ENCODE data around the gene ARHGAP10.

The ARHGAP10 gene

DNA sequence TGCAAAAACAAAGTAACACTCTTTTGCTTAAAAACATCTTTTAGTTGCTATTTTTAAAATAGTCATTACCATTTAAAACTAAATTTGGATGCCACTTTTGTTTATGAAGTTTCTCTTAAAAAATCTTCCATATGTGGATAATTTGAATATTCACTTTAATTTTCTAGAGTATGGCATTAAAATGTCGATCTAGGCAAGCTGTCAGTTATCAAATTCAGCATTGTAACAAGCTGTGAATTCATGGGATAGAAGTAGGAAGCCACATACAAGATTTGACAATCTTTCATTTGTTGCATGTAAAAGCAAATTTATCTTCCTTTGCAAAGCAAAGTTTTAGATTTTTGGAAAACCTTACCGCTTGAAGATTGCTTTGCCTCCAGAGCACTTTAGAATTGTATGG, 191.5 kb downstream of the ARHGAP10 start:
- no peak for DNase-seq

DNA sequence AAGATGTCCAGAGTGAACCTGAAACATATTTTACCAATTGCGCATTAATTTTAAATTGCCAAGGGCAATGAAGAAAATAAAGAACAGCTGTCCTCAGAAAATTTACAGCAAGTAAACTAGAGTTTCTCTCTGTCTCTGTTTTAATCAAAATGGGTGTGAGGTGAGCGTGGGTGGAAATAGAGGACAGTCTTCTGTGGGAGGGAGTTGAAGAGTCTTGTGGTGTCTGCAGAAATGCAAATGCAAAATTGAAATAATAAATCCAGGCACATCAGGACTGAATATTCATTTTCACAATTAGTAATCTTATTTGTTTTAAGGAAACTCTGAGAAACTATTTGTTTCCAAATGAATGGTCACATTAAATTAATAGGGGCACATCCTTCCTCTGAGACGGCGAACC, 192.0 kb downstream of the ARHGAP10 start:
- no peak for DNase-seq

DNA sequence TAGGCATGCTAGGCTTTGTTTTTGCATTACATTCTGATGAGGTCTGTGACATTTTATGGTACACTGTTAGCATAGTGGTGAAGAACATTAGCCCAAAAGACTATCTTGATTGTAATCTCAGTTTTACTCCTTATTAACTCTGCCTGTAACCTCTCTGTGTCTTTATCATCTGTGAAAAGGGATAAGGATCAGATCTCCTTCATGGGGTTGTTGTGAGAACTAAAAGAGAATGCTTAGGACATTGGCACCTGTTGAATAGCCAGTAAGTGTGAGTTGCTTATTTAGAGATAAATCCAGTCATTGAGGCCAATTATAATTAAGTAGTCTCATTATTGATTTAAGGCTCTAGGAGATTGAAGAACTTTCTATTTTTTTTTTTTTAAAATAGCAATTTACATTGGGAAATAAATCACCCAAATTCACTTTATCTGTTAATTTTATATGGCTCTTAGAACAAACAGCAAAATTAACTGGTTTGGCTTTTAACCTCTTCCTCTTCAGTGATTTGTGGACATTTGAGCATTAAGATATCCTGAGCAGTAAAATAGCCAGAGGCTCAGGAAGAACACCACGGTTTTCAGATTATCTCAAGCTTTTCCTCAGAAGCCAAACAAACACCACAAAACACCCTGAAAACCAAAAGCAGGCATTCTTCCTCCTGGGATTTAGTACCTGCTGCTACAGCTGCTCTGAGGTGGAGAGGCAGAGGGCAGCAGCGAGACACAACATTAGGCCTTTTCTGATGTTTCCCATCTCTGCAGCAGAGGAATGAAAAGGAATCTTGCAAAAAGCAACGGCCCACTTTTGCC, 192.9 kb downstream of the ARHGAP10 start:
- DNase-seq, result peak; percentile 9

DNA sequence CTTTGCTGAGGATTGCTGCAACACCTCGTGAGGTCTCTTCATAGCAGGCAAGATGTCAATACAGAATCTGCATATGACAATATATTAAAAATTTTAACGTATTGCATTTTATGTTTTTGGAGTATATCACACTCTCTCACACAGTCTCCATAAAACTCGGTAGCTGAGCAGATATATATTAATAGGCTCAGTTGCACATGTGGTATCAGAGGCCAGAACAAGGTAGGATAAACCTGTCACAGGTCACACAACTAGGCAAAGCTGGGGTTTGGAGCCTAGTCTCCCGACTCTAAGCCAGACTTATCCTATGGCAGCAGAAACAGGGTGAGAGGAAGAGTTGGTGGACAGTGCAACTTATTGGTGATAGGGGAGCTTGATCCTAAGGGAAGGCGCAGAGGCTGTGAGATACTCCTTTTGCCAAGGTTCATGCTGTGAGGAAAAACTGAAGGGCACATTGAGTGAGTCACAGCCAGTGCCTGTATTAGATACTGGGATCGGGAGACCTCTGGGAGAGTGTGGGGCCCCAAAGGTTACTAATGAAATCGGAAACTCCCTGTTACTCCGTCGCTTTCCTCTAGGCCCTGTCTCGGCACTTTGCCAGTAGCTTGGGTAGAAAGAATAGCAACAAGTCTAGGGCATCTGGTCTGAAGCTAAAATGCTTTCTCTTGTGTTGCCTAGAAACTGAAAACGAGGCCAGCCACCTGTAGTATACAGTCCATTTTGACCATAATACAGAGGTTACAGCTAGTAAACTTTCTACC, 195.7 kb downstream of the ARHGAP10 start:
- no peak for DNase-seq

DNA sequence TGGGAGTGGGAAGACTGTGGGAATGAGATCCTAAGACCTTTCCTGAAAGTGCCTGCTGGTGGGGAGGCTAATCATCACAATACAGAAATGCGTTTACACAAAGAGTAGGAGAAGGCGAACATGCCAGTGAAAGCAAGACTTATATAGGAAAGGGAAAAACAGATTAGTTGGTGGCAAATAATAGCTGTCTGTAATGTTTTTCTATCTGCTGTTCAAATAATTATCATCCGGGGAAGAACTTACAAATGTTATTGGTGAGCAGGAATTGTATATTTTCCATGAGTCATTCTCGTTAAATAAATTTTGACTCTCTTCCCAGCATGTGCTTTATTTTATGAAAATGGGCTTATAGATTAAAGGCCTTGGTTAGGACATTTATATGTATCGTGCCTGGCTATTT, 196.5 kb downstream of the ARHGAP10 start:
- DNase-seq, result no peak

DNA sequence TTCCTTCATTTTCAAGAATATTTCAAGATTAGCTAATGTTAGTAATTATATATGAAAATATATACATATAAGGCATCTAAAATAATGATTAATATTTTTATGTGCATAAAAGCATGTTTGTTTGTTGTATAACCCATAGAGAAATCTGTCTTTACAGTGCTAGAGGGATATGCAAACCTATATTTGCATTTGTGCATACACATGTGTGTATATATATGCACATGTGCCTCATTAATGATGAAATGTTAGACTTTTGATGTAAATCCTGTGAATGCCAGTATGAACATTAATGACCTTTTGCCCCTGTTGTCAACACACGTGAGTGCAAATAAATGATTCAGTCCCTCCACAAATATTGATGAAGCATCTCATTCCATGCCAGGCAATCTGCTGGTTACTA, 197.9 kb downstream of the ARHGAP10 start:
- DNase-seq, result no peak

DNA sequence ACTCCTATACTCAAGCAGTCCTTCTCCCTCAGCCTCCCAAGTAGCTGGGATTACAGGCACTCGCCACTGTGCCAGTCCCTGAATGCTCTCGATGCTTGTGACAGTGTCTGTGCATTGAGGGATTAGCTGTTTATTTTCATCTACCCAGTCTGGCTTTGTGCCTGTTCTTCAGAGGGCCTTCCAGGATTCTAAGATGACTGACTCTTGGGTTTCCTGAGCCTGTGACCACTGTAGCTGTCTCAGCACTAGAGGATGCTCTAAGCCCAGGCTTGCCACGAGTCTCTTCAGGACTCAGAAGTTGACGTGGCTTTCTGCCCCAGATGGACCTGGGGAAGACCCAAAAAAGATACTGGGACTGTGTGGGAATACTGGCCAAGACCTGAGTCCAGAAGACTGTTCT, 201.4 kb downstream of the ARHGAP10 start:
- peak; percentile 9 for DNase-seq

DNA sequence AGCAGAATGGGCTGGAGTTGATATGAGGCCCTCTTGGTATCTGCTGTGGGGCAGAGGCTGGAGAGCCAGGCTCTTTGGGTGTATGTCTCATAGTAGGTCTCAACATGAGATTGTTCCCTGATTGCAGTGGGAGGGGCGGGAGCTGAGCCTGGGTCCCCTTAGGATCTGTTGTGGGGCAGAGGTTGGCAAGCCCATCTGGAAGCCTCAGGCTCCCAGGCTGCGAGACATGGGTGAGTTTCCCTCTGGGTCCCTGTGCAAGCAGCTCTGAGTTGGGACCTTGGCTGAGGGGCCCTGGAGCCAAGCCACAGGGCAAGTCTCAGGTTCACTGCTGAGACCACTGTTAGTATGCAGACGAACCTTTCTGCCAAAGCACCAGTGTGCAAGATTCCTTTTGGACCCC, 201.9 kb downstream of the ARHGAP10 start:
- no peak for DNase-seq

DNA sequence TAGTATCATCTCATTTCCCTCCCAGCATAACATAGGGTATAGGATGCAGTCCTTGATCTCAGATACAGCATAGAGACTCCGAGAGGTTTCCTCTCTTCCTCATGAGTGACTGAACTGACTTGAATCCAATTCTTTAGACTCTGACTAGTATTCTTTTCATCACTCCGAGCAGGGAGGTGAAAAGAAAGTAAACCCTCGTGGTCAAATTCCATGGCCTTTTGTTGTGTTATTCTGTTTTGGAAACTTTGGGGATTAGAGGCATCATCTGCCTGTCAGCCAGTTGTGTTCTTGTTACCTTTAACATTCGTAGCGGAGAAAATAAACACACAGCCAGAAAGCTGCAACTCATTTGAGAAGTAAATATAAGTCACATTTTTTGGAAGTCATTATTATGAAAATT, 206.6 kb downstream of the ARHGAP10 start:
- no peak for DNase-seq

DNA sequence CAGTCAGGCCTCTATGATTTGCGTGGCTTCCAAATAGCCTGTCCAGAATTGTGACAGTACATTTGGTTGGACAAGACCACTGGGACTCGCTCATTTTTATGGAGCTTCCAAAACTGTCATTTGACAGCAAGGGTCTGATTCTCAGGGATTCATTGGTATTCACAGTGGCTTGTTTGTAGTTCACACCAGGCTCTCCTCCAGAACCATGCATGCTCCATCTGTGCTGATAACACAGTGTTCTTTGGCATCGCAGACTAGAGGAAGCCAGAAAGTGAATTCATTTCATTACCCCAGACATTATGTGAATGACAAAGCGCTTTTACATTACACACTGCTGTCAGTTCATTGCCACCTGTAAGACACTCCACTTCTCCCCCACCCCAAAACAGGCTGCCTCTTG, 208.3 kb downstream of the ARHGAP10 start:
- peak; percentile 31 for DNase-seq

DNA sequence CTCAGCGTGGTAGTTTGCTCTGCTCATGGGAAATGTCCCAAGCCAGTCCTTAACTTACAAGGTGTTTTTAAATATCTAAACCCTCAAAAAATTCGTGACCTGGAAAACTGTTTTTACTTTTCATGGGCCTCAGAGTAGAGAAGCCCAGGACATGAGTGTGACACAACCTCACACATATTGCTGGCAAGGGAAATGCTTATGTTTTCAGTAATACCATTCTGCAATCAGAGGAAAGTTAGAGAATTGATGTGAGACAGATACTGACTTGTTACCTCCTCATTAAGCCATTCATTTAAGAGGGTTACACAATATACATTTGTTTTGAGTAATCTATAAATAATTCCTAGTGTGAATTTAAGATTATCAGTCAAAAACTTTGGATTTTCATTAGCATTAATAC, 209.5 kb downstream of the ARHGAP10 start:
- DNase-seq, result no peak

DNA sequence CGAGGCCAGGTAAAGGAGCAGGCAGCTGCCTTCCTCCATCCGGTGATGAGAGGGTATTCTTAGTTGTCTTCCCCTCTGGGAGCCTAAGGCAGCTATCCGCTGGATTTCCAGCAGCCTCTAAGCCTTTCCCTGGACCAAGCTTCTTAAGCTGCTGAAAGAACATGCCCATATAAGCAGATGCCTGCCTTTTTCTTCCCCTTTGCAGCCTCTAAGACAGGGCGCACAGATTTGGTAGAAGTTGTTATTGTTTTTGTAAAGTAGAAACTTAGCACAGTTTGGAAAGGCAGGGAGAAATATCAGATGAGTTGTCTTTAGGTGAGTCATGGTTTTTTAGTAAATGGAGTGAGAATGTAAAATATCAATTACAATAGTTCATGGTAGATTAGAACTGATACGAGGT, 210.8 kb downstream of the ARHGAP10 start:
- no peak for DNase-seq

DNA sequence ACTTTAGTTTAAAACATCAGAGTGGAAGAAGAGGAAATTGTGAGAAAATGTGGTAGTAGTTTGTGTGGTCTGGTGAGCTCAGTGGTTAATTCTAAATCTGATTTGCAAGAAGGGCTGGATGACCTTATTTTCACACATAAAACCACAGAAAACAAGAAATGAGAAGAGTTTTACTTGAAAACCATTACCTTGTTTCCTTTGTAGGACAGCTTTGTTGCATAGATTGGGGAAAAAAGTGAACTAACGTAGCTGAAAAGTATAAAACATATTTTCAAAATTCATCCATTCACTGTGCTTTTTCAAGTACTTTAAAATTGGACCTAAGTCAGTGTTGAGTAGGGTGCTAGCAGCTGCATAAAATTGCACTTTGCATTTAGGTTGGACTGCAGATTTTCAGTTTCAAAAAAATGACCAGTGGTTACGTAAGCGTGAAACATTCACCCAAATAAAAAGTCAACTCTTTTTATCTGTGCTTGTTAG, 211.3 kb downstream of the ARHGAP10 start:
- peak; percentile 72 for DNase-seq

DNA sequence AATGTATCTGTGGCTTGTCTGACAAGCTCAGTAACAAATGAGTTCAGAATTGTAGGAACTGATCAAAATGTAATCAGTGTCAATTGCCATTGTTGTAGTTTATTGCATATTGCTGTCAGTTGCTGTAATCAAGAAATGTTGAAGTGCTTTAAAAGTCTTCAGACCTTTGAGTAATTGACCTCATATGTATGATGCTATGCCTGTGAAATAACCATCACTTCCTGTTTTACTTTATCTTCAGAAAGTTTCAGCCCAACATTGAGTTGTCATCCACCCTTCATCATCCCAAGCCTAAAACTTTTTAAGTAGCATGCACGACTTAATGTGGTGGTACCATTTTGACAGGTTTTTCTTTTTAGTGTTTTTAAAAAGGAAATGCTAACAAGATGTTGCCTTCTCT, 212.4 kb downstream of the ARHGAP10 start:
- DNase-seq, result peak; percentile 15

DNA sequence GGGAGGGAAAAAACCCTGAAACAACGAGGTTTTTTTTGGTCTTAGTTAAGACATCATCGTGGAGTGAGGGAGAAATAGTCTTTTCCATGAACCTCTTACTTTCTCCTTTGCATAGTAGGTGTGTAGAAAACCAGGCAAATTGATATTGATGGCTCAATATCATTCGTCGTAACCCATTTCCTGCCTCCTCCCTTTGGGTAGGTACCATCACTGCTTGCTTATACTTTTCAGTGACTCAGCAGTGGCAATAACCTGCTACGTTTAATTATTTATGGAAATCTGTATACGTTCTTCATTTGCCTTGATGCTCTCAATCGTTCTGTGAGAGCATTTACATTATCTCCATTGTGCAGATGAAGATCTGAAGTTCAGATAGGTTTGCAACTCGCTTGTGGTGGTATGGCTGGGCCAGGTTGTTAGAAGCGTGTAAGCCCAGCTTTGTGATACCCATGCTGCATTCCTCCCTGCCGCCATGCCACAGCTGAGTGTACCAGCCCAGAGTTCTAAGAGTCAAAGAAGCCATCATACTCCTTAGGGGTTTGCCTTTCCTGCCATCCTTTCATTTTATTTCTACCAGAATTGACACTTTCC, 212.9 kb downstream of the ARHGAP10 start:
- DNase-seq, result no peak

DNA sequence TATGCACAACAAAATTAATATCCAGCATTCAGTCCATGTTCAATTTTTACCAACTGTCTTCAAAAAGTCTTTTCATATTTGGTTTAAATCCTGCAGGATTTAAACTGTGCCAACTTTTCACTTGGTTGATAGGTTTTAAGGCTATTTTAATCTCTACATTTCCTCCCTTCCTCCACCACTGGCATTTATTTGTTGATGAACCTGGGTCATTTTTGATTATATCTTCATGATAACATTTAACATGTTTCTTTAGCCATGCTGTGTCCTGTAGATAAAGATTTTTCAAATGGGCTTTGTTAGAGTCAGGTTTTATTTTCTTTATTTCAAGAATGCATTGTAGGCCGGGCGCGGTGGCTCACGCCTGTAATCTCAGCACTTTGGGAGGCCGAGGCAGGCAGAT, 216.4 kb downstream of the ARHGAP10 start:
- DNase-seq, result no peak

DNA sequence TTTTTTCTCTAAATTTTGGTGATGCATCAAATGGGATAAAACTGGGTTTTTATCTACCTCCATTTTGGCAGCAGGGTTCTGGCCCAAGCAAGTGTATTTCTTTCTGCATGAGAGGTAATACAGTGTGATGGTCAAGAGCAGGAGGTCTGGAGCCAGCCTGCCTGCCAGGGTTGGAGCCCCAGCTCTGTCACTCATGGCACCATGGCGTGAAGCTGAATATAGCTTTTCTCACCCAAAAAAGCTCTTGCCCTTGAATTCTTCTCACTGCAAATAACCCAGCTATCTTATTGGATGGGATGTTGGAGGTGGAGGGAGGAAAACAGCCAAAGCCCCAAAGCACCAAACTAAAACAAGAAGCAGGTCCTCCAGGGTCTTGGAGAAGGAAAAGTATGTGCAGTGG, 218.4 kb downstream of the ARHGAP10 start:
- DNase-seq, result no peak

DNA sequence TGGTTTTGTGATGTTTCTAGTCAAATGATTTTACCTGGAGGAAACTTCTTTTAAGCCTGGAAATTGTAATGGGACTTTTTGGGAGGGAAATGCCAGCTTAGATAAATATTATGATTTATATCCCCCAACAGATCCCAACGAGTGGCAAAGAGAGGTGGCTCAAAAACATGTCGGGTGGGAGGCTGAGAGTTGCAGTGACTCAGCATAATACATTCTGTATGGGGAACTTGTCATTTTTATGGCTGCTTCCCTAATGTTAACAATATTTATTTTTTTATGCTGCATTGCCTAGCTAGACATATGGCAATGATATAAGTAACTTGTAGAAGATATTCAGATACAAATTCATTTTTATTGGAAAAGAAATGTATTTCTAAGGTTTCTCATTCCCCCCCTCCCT, 219.0 kb downstream of the ARHGAP10 start:
- DNase-seq, result no peak

DNA sequence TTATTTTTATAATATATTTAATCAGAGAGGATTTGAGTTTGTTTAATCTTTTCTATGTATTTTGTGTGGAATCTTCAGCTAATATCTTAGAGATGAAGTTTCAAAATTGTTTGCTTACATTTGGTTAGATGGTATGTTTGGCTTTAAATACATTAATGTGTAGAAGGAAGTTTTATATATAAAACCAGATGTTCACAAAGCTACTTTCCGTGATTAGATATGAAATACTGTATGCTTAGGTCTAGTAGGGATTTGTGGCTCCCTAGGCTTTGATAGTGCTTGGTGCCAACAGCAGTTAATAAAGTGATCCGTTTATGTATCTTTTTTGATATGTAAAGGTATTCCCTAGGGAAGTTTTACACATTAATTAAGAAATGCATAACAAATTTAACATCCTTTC, 223.0 kb downstream of the ARHGAP10 start:
- no peak for DNase-seq

DNA sequence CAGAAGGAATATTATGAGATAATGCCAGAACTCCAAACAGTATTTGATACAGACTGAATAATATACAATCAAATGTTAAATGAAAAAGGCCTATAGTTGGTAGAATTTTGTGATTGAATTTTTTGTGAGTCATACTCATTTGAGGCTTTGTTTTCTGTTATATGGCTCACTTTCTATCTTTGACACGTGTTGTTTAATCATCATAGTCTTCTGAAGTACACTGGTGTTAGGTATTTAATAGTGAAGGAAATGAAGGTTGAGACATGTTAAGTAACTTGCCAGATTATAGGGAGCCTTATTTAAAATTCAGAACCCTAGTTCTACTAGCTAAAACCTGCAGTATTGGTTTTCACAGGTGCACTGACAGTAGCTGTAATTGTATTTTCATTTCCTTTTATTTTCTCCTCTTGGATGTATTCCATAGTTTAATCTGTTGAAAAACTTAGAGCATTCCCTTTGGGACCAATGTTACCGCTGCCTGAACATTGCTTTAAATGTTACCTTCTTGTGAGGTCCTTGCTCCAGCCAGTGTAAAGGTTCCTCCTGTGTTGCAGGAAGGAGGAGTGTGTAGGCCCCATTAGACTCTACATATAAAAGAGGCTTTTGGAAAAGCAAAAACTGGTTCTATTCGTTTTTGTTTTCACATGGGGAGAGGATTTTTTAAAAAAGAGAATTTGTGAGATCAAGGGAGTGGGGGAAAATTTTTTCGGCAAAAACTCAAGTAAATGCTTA, 224.1 kb downstream of the ARHGAP10 start:
- DNase-seq, result no peak

DNA sequence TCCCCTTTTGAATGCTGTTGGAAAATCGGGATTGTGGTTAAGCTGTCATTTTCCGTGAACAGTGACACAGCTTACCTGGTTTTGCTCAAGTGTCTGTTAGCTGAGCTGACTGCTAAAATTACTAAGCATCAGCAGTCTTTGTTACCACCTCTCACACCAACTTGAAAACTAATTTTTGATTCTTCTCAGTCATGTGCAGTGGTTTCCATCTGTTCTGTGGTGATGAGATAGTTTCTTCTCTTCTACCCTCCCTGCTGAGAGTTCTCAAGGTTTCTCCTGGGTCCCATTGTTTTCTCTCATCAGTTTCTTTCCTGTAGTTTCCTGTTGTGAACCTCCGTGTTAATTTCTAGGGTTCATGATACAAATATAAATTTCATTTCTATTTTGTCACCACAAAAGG, 225.6 kb downstream of the ARHGAP10 start:
- DNase-seq, result no peak

DNA sequence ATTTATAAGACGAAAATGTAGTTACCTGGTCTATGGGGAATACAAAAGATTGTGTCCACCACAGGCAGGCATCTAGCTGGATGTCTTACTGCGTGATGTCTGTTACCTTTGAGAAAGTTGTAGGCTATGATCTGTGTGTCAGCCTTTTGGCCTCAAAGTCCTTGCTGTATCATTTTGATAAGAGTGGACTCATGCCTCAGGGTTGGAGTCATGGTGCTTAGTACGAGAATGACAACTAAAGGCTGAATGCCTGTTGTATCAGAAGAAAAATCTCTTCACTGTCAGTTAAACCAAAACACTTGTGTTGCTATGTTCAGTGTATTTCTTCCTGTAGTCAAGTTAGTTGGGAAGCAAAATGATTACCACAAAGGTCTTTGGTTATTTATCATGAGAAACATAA, 226.2 kb downstream of the ARHGAP10 start:
- DNase-seq, result no peak

DNA sequence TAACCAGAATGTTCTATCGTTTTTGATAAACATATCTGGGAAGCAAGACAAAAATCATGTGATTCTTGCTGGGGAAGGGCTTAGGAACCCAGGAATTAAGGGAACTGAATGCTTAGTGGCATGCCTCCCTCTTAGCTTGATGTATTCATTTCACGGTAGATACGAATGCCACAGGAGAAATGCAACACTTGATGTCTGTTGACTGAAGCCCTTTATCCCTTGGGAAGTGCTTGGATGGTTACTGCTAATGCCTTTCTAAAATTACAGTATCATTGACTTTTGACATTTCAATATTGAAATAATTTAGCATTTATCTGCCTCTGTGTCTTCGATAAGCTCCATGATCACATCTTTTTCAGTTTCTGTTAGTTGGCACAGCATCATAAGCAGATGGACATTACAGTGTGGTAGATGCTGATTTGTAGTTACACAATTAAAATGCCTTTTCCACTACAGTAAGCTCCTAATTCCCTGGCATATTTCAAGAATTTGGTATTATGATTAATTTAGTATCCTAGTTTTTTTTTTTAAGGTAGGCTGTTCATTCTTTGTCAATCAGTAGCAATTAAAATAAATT, 226.7 kb downstream of the ARHGAP10 start:
- no peak for DNase-seq

Measured in activated CD4-positive, alpha-beta T cell treated with anti-CD3 and anti-CD28 coated beads, Interleukin-2, Interleukin-6, amounts not matched to agents 100 ng/mL and 50 ng/mL, durations not matched to agents 16 hours and 8 hours (primary cell).